HG03095 (cell line): ENCODE measurements around the gene C12orf50.
"Not testable (repeated sequence)": the region's sequence is repeated elsewhere in the genome, so short reads cannot be mapped to it uniquely, and the experiment has no call there.

Experiments used
- ATAC-seq: cut with Tn5 transposase; IDR thresholded peaks from one replicate; pipeline ENCODE4 v1.9.1; 2021; ENCODE audit warnings: moderate library complexity; ENCODE audit not compliant: unreplicated experiment

The C12orf50 gene, protein sequence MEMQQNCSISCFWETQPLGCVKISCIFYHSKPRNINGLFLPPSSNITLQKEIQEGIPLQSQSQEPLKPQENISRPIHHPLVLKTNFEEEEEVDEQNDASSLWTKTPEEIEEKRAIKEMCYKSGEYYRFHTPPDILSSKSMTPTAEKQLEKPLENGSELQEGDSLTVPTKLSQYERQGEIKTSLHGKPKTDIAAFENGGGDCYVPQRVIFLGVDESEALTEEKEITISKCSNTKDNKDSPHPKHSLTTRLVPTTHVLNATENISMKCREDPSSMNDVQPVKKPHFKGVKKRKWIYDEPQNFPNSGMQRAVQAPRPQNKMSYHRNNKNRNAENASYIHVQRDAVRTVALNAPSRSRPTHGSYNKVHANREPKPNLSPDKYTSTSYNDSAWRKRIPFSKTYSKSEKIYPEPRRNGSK

DNA sequence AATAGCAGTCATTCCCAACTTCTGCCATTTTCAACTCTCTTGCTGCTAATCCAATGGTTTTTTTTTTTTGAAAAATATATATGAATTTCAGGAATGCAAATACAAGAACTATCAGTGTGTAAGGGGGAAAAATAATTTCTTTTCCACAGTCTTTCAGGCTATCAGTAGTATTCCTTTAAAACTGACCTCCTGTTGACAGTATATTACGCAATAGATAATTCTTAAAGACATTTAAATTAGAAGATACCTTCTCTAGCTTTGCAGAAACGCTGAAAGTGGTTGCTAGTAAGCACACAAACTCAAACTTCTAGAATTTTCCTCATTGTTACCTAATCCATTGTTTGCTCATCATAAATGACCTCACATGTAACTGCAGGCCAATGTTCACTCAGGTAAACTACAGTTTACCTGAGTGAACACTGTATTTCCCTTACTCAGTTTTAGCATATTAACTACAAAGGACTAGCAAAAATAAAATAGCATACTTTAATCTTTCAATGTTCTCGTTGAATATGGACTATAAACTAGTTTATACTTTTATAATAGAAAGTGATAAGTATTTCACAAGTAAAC, at the start of gene C12orf50:
C12orf50 (minus strand) TSS at position 309 of the 573 bp plus-strand sequence. CDS start 2,439 bp downstream, outside the sequence.
- ATAC-seq: no peak

DNA sequence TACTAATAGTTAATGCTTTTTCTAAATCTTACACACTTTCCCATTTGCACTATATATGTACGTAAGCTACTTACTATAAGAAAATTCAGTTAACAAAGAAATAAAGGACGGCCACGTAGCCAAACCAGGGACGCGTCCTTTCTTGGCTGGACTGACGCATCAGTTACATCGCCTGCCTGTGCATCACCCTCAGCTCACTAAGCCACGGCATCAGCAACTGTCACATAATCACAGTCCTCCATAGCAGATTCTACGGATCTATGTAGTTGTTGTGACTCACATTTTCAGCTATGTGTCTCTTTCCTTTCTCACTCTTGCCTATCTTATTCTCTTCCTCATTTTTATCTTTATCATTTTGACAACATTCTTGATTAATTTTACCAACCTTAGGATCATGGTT, 38.1 kb upstream of the C12orf50 start:
- no peak for ATAC-seq

DNA sequence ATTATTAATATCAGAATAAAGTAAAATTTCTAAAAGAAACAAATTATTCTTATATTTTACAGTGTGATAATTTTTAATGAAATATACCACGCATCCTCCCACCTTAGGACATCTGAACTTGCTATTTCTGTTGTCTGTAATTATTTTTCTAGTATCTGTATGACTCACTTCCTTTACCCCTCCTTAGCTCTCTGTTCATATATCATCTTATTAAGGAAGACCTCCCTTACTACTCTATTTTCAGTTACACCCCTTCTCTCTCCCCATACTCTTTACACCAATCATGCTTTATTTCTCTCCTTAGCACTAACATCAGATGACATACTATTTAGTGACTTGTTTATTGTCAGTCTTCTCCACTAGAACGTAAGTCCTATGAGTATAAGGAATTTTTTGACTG, 34.2 kb upstream of the C12orf50 start:
- ATAC-seq: peak; percentile 85

DNA sequence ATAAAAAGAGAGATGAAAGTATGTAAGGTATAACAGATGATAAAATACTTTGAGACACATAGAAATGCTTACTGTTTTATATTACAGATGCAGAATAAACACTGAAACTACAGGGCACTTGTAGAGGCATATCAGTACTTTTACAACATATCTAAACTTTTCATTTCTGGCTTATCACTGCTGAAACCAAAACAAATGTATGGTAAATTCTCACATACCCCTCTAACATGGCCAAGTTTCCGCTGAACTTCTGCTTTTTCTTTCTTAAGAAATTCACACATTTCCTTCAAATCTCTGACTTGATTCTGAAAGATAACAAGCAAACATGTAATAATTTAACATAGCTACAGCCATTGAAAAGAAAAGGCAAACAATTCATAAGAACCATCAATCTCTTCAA, 33.3 kb upstream of the C12orf50 start:
- ATAC-seq: peak; percentile 70

DNA sequence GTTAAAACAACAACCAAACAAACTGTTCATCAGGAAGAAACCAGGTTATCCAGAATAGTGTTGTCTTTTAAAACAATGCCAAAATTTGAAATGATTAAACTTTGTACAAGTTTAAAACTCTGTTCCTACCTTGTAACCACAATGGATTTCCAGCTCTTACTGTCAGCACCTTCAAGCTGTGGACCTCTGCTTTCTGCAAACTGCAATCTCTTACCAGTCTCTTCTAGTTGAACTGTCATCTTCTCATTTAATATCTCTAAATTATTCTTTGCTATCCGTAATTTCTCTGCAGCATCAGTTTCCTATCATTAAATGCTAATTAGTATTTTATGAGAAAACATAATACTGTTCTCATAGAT, 29.5 kb upstream of the C12orf50 start:
- ATAC-seq: no peak

DNA sequence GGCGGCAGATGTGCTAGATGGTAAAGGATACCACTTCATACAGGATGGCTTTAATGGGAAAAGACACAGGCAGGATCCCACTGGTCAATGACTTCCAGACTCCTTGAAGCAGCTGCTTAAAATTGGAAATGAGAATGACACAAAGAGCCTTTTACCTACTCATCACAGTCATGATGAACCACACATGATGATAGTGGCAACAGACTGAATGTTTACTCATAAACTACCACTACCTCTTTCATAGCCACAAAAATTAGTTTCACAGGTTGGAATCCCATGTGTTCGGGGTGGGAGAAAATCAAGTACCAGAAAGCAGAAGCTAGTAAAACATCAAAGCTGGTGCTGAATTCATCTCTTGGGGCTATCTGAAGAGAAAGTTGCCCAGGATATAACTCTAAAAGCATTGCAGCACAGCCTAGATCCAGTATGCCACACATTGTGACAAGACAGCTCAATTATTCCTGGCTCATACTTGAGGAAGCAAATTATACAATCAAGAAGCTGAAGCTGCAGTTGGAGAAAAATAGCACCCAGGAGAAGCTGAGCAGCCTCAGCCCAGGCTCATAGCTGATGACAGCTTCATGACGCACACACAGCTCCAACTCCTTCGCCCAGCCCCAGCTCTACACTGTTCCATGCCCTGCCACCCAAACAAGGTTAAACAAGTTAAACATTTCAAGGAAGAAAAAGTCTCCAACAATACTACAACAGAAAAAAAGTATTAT, 29.0 kb upstream of the C12orf50 start:
- no peak for ATAC-seq

DNA sequence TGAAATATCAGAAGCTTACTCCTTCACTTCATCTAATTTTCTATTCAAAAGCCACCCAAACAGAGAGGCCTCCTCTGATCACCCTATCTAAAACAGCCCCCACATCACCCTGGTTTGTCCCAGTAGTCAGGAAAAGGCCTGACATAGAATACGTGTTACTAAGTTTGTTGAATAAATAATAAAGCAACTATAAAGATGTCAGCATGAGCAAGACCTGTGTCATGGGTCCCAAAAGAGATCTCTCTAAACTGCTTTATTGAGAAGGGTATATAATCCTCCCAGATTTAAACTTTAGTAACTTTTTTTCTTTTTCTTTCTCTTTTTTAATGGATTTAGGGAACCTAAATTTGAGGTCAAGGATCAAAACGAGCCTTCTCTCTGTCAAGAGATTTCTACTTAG, 27.4 kb upstream of the C12orf50 start:
- ATAC-seq: no peak

DNA sequence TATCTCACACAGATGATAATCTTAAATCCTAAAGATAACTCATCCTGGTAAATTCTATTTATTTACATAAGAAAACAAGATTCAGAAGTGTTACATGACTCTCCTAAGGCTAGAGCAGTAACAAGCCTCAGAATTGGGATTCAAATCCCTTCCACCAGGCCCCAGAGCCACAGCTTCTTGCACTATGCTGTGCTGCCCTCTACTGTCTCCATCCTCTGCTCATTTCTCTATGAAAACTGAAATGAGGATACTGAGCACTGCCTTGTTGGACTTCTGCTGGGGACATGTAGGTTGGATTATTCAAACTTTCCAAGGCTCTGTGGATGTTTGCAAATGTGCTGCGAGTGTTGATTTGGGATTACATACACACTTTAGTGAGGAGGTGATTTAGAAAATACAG, 23.5 kb upstream of the C12orf50 start:
- peak; percentile 65 for ATAC-seq

DNA sequence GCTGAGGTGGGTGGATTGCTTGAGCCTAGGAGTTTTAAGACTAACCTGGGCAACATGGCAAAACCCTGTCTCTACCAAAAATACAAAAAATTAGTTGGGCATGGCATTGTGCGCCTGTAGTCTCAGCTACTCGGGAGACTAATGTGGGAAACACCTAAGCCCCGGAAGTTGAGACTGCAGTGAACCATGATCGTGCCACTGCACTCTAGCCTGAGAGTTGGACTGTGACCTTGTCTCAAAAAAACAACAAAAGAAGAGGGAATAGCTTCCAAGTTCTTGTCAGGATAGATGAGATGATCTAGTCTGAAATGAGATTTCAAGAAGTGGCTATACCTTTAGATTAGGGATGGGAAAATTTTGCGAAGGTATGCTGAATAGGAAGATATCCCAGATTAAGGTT, 14.8 kb upstream of the C12orf50 start:
- no peak for ATAC-seq

DNA sequence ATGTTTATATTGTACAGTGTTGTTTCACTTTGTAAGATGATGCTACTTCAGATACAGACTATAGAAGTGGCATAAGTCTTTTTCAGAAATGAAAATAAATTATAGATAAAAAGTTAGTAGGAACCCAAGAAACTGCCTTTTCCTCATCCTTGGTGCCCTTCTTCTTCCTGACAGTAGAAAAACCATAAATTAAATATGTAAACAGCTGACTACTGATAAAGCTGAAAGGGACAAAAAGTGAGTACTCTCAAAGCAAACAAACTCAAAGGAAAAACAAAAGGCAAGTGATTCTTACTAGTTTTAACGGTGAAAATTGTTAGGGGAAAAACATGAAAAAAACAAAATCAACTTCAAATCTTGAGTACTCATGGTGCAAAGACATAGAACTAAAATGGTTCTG, 8.6 kb upstream of the C12orf50 start:
- no peak for ATAC-seq

DNA sequence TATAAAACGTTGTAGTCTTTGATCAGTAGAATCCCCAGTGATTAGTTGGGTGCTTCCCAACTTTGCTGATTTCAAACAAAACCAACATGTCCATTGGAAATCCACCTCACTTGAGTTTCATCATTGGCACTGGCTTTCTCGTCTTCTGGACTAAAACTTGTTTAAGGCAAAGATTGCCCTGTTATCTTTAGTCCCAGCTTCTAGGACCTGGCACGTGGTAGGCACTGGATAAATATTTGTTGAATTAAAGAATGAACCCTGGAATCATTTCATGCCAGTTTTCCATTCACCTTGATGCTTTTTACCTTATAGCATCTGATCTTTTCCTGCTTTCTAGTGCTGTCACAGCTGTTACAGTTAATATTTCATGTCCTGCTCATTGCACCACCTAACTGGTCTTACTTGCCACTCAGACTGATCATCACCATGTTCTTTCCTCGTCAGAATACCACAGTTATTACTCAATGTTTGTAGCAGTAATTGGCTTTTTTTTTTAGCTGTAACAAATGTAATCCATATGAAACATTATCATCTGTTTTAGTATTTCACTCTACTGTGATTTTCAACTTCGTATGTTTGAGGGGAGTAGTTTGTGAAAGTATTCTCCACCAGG, 7.3 kb upstream of the C12orf50 start:
- ATAC-seq: no peak

DNA sequence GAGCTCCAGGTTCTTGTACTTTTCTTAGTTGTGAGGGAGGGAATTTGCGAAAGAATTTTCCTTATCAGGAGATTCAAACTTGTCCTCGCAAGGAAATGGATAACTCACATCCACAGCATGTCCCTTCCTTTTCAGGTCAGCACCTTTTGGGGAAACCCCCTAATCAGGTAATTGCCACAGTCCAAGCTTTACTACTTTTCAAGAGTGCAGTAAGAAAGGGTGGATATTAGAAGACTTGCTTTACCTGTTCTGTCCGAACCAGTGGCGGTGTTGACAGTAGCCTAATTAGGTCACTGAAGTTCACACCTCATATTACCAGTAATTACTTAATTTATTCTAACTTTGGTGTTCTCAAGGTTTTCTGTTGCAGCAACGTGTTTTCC, 6.7 kb upstream of the C12orf50 start:
- ATAC-seq: peak; percentile 11

DNA sequence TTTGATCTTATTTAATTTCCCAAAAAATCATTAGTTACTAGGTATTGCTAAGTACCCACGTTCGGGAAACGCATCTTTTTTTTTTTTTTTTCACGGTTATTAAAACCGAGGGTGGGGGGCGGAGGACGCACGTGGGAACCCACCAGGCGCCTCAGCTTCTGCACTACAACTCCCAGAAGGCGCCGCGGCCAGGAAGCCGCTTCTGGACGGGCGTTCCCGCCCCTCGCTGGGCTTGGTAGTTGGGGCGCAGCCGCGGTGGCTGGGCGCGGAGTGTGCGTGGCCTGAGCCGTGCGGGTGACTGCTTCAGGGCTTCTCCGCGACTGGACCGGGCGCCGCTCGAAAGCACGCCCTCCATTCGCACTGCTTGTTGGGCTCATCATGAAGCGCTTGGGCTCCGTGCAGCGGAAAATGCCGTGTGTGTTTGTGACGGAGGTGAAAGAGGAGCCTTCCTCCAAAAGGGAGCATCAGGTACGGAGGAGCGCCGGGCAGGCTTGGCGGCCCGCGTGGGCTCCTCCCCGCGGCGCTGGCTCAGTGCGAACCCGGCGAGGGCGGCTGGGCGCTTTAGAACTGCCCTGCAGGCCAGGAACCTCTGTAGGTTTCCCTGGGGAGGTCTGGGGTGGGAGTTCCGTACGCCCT, 6.2 kb upstream of the C12orf50 start:
- peak; percentile 100 for ATAC-seq

DNA sequence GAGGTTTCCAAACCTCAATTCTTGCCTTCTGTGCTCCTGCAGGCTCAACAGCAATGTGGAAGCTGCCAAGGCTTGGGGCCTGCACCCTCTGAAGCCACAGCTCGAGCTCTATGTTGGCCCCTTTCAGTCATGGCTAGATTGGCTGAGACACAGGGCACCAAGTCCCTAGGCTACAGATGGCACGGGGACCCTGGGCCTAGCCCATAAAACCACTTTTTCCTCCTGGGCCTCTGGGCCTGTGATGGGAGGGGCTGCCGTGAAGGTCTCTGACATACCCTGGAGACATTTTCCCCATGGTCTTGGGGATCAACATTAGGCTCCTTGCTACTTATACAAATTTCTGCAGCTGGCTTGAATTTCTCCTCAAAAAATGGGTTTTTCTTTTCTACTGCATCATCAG, 2.0 kb upstream of the C12orf50 start:
- ATAC-seq: not testable (repeated sequence)

DNA sequence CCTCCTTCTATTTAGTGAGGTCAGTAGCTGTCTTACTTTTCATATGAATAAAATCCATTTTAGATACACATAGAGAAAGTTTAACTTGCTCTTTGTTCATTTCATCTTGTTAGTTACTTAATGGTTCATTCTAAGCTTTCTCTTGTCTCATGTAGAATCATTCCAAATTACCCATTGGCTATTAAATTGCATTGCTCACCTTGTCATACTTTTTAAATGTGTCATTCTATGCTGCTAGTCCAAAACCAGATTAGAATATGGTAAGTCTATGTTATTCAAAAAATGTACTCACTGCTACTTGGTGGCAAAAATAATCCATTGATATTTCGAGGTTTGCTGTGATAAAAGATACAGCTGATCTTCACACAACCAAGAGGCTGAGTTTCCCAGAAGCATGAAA, 3.0 kb downstream of the C12orf50 start:
- no peak for ATAC-seq

DNA sequence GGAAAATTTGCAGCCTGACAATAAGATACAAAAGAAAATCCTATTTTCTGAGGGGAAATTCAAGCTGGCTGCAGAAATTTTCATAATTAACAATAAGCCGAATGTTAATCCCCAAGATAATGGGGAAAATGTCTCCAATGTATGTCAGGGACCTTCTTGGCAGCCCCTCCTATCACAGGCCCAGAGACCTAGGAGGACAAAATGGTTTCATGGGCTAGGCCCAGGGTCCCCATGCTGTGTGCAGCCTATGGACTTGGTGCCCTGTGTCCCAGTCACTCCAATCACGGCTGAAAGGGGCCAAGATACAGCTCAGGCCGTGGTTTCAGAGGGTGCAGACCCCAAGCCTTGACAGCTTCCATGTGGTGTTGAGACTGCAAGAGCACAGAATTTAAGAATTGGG, 11.2 kb downstream of the C12orf50 start:
- ATAC-seq: no peak

DNA sequence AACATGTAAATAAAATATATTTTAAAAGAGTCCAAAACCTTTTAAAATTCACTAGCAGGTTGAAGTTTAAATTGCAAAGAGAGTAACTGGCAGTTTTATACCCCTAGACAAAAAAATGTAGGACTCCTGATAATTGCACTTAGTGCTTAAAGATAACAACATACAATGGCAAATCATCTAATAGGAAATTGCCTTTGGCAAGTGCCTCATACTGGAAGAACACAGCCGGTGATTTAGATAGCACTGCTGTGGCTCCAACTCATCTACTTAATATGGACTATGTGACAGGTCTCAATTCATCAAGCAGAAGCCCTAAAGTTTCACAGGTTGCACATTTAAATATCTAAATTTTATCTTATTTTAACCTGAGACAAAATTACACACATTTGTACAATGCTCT, 13.4 kb downstream of the C12orf50 start:
- ATAC-seq: no peak

DNA sequence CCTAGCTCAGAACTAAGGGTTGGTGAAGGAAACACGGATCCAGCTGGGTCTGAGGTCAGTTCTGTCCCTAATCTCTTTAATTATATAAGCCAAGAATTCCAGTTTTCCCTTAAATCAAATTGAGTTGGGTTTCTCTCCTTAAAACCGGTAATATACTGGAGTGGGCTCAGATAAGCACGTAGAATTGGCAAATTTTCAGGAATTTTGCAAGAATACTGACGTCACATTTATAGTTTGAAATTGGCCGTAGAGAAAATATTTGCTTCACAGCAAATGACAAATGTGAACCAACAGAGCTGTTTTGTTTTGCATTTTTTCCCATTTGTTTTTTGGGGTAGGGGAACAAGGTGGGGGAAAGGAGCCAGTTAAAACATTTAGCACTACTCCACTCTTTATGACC, 17.4 kb downstream of the C12orf50 start:
- no peak for ATAC-seq

DNA sequence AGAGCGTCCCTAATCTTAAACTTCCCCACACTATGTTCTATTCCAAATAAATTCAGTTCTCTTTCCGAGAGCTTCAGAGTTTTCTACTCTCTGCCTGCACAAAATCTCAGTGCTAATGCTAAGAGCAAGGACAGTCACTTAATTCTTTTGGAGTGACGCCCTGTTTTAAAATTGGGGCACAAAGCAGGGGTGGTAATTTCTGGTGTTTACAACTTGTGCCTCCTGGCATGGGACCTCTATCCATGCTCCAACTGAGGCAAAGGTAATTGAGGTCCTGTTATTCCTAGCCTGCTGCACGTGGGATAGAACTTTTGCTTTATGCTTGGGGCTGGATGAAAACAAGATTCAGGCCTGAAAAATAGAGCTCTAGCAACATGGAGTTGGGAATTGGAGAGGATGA, 22.9 kb downstream of the C12orf50 start:
- no peak for ATAC-seq

DNA sequence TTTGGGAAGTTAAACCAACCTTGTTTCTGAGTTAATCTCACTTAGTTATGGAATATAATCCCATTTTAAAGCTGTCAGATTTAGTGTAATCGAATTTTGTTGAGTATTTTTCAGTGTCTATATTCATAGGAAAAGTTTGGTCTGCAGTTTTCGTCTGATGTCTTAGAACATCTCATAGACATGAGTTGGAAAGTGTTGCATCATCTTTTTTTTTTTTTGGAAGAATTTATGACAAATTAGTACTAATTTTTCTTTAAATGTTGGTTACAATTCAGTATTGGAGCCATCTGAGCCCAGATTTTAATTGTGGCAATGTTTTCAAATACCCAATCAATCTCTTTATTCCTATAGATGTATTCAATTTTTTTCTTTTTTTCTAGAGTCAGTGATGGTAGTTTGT, 27.9 kb downstream of the C12orf50 start:
- ATAC-seq: no peak

DNA sequence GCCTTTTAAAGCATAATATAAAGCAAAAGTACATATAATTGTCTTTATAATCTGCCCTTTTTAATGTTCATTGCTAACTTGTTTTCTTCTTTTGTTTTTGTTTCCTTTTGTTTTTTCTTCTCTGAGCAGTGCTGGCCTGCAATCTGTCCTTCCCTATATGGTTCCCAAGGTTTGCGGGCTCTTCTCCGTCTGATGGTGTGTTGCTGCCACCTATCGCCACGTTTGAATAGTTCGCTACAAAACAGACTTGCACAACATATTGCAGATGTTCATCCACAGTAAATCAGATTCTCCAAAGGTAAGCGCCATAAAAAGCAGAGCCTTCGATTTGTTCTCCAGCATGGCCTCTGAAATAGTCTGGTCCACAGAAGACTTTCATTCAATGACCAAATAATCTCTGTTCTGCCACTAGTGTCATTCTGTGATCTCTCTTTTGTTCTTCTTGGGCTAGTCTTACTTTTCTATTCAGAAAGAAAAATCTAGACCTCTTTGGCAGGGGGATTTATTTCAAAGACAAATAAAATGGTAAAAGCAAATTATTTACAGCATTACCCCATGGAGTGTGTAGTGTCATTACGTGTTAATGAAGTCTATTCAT, 33.5 kb downstream of the C12orf50 start:
- peak; percentile 96 for ATAC-seq
